Adrenal gland (tissue), 12 donors: ENCODE results near the gene PARVB. TPM values are rescaled to one million over a fixed set of nuclear protein-coding genes. Genes with fewer than 3 reads are reported as not detected.

Experiments
- DNase-seq, 7 donors: peaks; one replicate each; pipeline ENCODE4 v3.0.0-alpha.2; 2019 to 2020
- H3K27ac ChIP-seq, 5 donors: fragments of 200-600 bp; sonication (generic) in 4 of 5; 1 replicate in 3 of 5; 2 replicates in 2 of 5; pipeline versions ENCODE4 v1.5.1 to v1.8.0; 2016 to 2020; ENCODE audit warnings: mild to moderate bottlenecking in 1 of 5
- H3K27me3 ChIP-seq: fragments of 200-600 bp; 2 replicates; pipeline ENCODE4 v1.8.0; 2021
- H3K36me3 ChIP-seq, 2 donors: fragments of 200-600 bp; replicated peaks in 1 of 2; 1 replicate in 1 of 2; 2 replicates in 1 of 2; pipeline versions ENCODE4 v1.5.1 to v1.8.0; 2018 to 2022
- H3K4me1 ChIP-seq, 2 donors: fragments of 200-600 bp; replicated peaks in 1 of 2; 1 replicate in 1 of 2; 2 replicates in 1 of 2; pipeline versions ENCODE4 v1.5.1 to v1.8.0; 2018 to 2021
- H3K4me3 ChIP-seq, 4 donors: fragments of 200-600 bp; sonication (generic) in 3 of 4; one replicate each; pipeline ENCODE4 v1.5.1; 2016 to 2018
- H3K9me3 ChIP-seq, 3 donors: fragments of 200-600 bp; sonication (generic) in 1 of 3; replicated peaks in 1 of 3; 1 replicate in 2 of 3; 2 replicates in 1 of 3; pipeline versions ENCODE4 v1.5.1 to v1.8.0; 2016 to 2021
- CTCF ChIP-seq, 6 experiments: fragments of 450-650 bp in 4 of 6; fragments of 200-600 bp in 2 of 6; sonication (generic) in 1 of 6; IDR thresholded peaks; 1 replicate in 5 of 6; 2 replicates in 1 of 6; pipeline versions ENCODE4 v1.5.1 to v1.8.0; 2016 to 2021; ENCODE audit warnings: antibody characterized with exemption in 6 of 6, mild to moderate bottlenecking in 2 of 6, moderate library complexity in 1 of 6
- POLR2A ChIP-seq, 2 donors: fragments of 450-650 bp; IDR thresholded peaks; one replicate each; pipeline ENCODE4 v1.6.1; 2017; ENCODE audit warnings: antibody characterized with exemption in 2 of 2, mild to moderate bottlenecking in 2 of 2, moderate library complexity in 1 of 2
- WGBS, 4 donors: extraction: QIAGEN DNeasy Blood & Tissue Kit in 2 of 4; methylation state at CpG; one replicate each; pipeline versions ENCODE4 v1.1.5 to v1.1.7; 2013 to 2017; 5-methylcytosine and 5-hydroxymethylcytosine counted together
- intact Hi-C, 2 donors: fragments of 100-400 bp; cut with DNase I; formaldehyde crosslinking; loops; one replicate each; pipeline versions ENCODE4 v1.14.1 to v1.15.0; 2022 to 2023
- polyA plus RNA-seq, 3 donors: library from polyadenylated mRNA; stranded (reverse); fragments of 200-250 nt in 2 of 3; fragments of 350-450 nt in 1 of 3; fragmentation: Illumina TruSeq in 1 of 3; extraction: RNeasy Lipid Tissue Mini Kit (QIAGEN cat#74804) in 1 of 3; gene quantifications; one replicate each; pipeline ENCODE4 v1.2.3, GENCODE V29; 2013 to 2014
- total RNA-seq, 9 donors: library from RNA; depleted of rRNA in 4 of 9; stranded (reverse); fragments of >200 nt in 4 of 9; fragments of 120-200 nt in 1 of 9; fragmentation: NEBNext Ultra II Directional in 1 of 9; extraction: Animal tissue kit (Norgen Biotek cat#: 25700) in 1 of 9; gene quantifications; one replicate each; pipeline versions ENCODE4 v1.1.0 to v1.2.4, GENCODE V29; 2013 to 2023
- donor health status: healthy with polysubstance abuse.
- donor health status: Bipolar disorder and iron deficiency.
- donor health status: DM: yes; HTN: yes; CAD: no.
- donor health status: DM: no; HTN: no; CAD: no.
- donor health status: DM: no; HTN: no; CAD: no.
- donor health status: DM: yes; HTN: yes; CAD: no.

Gene PARVB
- total and polyA plus RNA-seq, 12 donors: 16.9 to 77.6 (median 45.9) TPM

- no peak for TF ChIP-seq POLR2A (IDR thresholded peaks at IDR 0.05)
- TF ChIP-seq CTCF (IDR thresholded peaks at IDR 0.05): no peak
- Histone ChIP-seq H3K9me3 (peaks cover 0 to 9% (median 0%) of the 10 kb centered on the region in 3 donors), H3K36me3 (no peaks in the 10 kb centered on the region), H3K4me1 (no peaks in the 10 kb centered on the region), H3K27ac (no peak overlapping the region), H3K4me3 (no peak overlapping the region), H3K27me3 (no peaks in the 10 kb centered on the region)
- no peak for DNase-seq
- 81 to 94% (median 86%) methylated on average over 6 of the region's 6 CpGs for WGBS, 4 donors
- intact Hi-C loops: no loop called here
Observed at GRCh38 chr22:44125421-44125820, 101.3 kb downstream of the PARVB start.

DNA sequence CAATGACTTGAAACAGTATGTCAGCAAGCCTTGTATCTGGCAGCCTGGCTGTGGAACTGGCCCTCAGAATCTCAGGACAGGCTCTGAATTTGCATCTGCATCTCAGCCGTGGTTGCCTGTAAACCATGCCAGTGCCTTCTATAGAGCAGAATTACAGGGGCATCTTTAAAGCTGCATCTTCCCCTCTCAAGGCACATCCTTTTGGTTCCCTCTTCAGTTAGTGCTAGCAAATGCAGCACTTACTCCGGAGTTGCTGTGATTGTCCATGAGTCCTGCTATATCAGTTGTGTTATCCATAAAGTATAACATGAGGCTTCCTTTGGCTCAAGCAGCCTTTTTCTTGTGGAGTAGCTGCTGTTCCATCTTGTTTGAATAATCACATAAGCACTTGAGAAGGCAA lies 102.7 kb downstream of the PARVB start:
- DNase-seq: no peak
- TF ChIP-seq POLR2A (IDR thresholded peaks at IDR 0.05) (no peak), CTCF (IDR thresholded peaks at IDR 0.05) (no peak)
- Histone ChIP-seq H3K9me3 (peaks cover 0 to 9% (median 0%) of the 10 kb centered on the region in 3 donors), H3K36me3 (no peaks in the 10 kb centered on the region), H3K27ac (no peak overlapping the region), H3K4me1 (no peaks in the 10 kb centered on the region), H3K27me3 (no peaks in the 10 kb centered on the region), H3K4me3 (no peak overlapping the region)
- intact Hi-C loops: no loop called here
- WGBS, 4 donors: 94 to 100% (median 97%) methylated on average over 2 of the region's 2 CpGs

GRCh38 chr22:44127356-44127755 lies 103.3 kb downstream of the PARVB start:
- intact Hi-C loops: no loop called here
- Histone ChIP-seq H3K4me3 (no peak overlapping the region), H3K36me3 (no peaks in the 10 kb centered on the region), H3K4me1 (no peaks in the 10 kb centered on the region), H3K27ac (no peak overlapping the region), H3K9me3 (peaks cover 0 to 9% (median 0%) of the 10 kb centered on the region in 3 donors), H3K27me3 (no peaks in the 10 kb centered on the region)
- TF ChIP-seq POLR2A (IDR thresholded peaks at IDR 0.05): no peak
- peak in 5 of 7 donors; percentile 27 to 62 (median 33) for DNase-seq
- 8 to 16% (median 14%) methylated on average over 1 of the region's 1 CpG for WGBS, 4 donors

GRCh38 chr22:44128958-44129618 lies 105.0 kb downstream of the PARVB start:
- H3K27me3 ChIP-seq: no peaks in the 10 kb centered on the region
- H3K27ac ChIP-seq: no peak overlapping the region
- DNase-seq: no peak
- TF ChIP-seq CTCF (IDR thresholded peaks at IDR 0.05) (no peak), POLR2A (IDR thresholded peaks at IDR 0.05) (no peak)
- WGBS, 4 donors: 79 to 91% (median 90%) methylated on average over 18 to 19 of the region's 19 CpGs
- intact Hi-C loops: no loop called here
- no peaks in the 10 kb centered on the region for H3K36me3 ChIP-seq
- H3K4me1 ChIP-seq: no peaks in the 10 kb centered on the region
- no peak overlapping the region for H3K4me3 ChIP-seq
- peaks cover 0 to 9% (median 0%) of the 10 kb centered on the region in 3 donors for H3K9me3 ChIP-seq

- intact Hi-C loops: no loop called here
- no peaks in the 10 kb centered on the region for H3K36me3 ChIP-seq
Observed at GRCh38 chr22:44129619-44129976, 105.5 kb downstream of the PARVB start.

More at GRCh38 chr22:44129619-44129976, 105.5 kb downstream of the PARVB start:
- TF ChIP-seq CTCF (IDR thresholded peaks at IDR 0.05) (no peak), POLR2A (IDR thresholded peaks at IDR 0.05) (no peak)
- no peak overlapping the region for H3K27ac ChIP-seq
- H3K4me1 ChIP-seq: no peaks in the 10 kb centered on the region
- H3K4me3 ChIP-seq: no peak overlapping the region
- WGBS, 4 donors: 79 to 84% (median 82%) methylated on average over 7 to 8 of the region's 8 CpGs
- H3K9me3 ChIP-seq: peaks cover 0 to 9% (median 0%) of the 10 kb centered on the region in 3 donors
- DNase-seq: no peak
- no peaks in the 10 kb centered on the region for H3K27me3 ChIP-seq
